HCT116 (cell line): ENCODE measurements around the gene AACS. TPM values are rescaled to one million over a fixed set of nuclear protein-coding genes. Genes with fewer than 3 reads are reported as not detected.

ENCODE experiments used
- ATAC-seq: fragments of 200-7000 bp; cut with Tn5 transposase; 2 replicates; pipeline ENCODE4 v1.9.1; 2020; ENCODE audit warnings: mild to moderate bottlenecking, moderate library complexity
- BruUV-seq: library from RNA; stranded (reverse); fragments of 400-500 nt; replicated peaks from 2 replicates; lab custom pipeline; 2021; lab: Mats Ljungman, UMichigan
- CTCF ChIA-PET: fragments of 300-600 bp; sonication (Branson Sonifier 250); formaldehyde crosslinking; loops from one replicate; lab custom pipeline; 2021; ENCODE audit warnings: antibody characterized with exemption; lab: Charles Lee
- POLR2A ChIA-PET: fragments of 300-600, 350-600 bp; sonication (Branson Sonifier 250); formaldehyde crosslinking; loops from one replicate; lab custom pipeline; 2021; ENCODE audit warnings: antibody characterized with exemption; lab: Charles Lee
- RAD21 ChIA-PET, 2 experiments: fragments of 300-600 bp; sonication (Branson Sonifier 250); formaldehyde crosslinking; loops; one replicate each; lab custom pipeline; 2023; ENCODE audit warnings: low total read pairs in 2 of 2; ENCODE audit not compliant: uncharacterized antibody in 2 of 2, unreplicated experiment in 2 of 2, low non-redundant PET in 1 of 2; lab: Charles Lee
- DNase-seq: peaks from one replicate; pipeline ENCODE4 v3.0.0-alpha.2; 2010; ENCODE audit warnings: low read depth, low spot score
- H2AFZ ChIP-seq: fragments of 200-600 bp; shearing (Covaris generic), sonication (generic); 2 replicates; pipeline ENCODE4 v1.6.1; 2017; ENCODE audit warnings: low read depth, mixed run types, mixed read lengths, antibody characterized with exemption, low read length; ENCODE audit not compliant: poor library complexity, severe bottlenecking
- H3K27ac ChIP-seq: 2 replicates; pipeline ENCODE4 v1.5.1; 2012; ENCODE audit warnings: low read depth, low read length
- H3K27me3 ChIP-seq: fragments of 200-600 bp; sonication (generic); 2 replicates; pipeline ENCODE4 v1.6.1; 2016; ENCODE audit warnings: mixed run types, low read length, mixed read lengths; ENCODE audit not compliant: insufficient read depth
- H3K36me3 ChIP-seq, 2 experiments: fragments of 200-500 bp in 1 of 2; fragments of 200-600 bp in 1 of 2; sonication (Bioruptor generic) in 1 of 2; sonication (generic) in 1 of 2; 2 replicates each; pipeline versions ENCODE4 v1.5.1 to v1.6.1; 2014 to 2016; ENCODE audit warnings: low read length in 2 of 2, inconsistent platforms in 1 of 2, mixed read lengths in 1 of 2, mixed run types in 1 of 2; ENCODE audit not compliant: insufficient read depth in 2 of 2, control insufficient read depth in 1 of 2
- H3K4me1 ChIP-seq, 2 experiments: fragments of 200-600 bp in 1 of 2; sonication (generic) in 1 of 2; 2 replicates each; pipeline versions ENCODE4 v1.5.1 to v1.6.1; 2012 to 2017; ENCODE audit warnings: low read length in 2 of 2, inconsistent platforms in 1 of 2, mild to moderate bottlenecking in 1 of 2, mixed read lengths in 1 of 2, mixed run types in 1 of 2, moderate library complexity in 1 of 2; ENCODE audit not compliant: insufficient read depth in 2 of 2, control insufficient read depth in 1 of 2
- H3K4me2 ChIP-seq: fragments of 200-600 bp; sonication (generic); 2 replicates; pipeline ENCODE4 v1.6.1; 2017; ENCODE audit warnings: mixed run types, low read length, mixed read lengths
- H3K4me3 ChIP-seq, 2 experiments: fragments of 200-600 bp in 1 of 2; sonication (generic) in 1 of 2; replicated peaks in 1 of 2; 2 replicates each; pipeline ENCODE4 v1.5.1; 2011 to 2016; ENCODE audit warnings: low read length in 2 of 2, control low read depth in 1 of 2, low read depth in 1 of 2, mild to moderate bottlenecking in 1 of 2, mixed read lengths in 1 of 2, mixed run types in 1 of 2
- H3K79me2 ChIP-seq: fragments of 200-600 bp; sonication (generic); 2 replicates; pipeline ENCODE4 v1.6.1; 2017; ENCODE audit warnings: mild to moderate bottlenecking, mixed run types, low read length, moderate library complexity, mixed read lengths; ENCODE audit not compliant: insufficient read depth
- H3K9ac ChIP-seq: fragments of 200-600 bp; sonication (generic); 2 replicates; pipeline ENCODE4 v1.6.1; 2016; ENCODE audit warnings: low read length, mixed read lengths
- H3K9me2 ChIP-seq: fragments of 200-600 bp; sonication (generic), shearing (Covaris generic); 2 replicates; pipeline ENCODE4 v1.6.1; 2017; ENCODE audit warnings: mixed run types, mild to moderate bottlenecking, moderate library complexity; ENCODE audit not compliant: insufficient read depth
- H3K9me3 ChIP-seq, 2 experiments: fragments of 200-500 bp in 1 of 2; fragments of 200-600 bp in 1 of 2; sonication (Bioruptor generic) in 1 of 2; sonication (generic) in 1 of 2; 2 replicates each; pipeline ENCODE4 v1.6.1; 2014 to 2017; ENCODE audit warnings: low read length in 2 of 2, mixed read lengths in 2 of 2, inconsistent platforms in 1 of 2, low read depth in 1 of 2, mild to moderate bottlenecking in 1 of 2, mixed run types in 1 of 2, moderate library complexity in 1 of 2; ENCODE audit not compliant: control insufficient read depth in 1 of 2, insufficient read depth in 1 of 2
- H4K20me1 ChIP-seq: fragments of 200-600 bp; sonication (generic), shearing (Covaris generic); 2 replicates; pipeline ENCODE4 v1.6.1; 2017; ENCODE audit warnings: mixed run types, mild to moderate bottlenecking, moderate library complexity; ENCODE audit not compliant: insufficient read depth
- ATF3 ChIP-seq: IDR thresholded peaks from 2 replicates; pipeline ENCODE4 v1.6.1; 2012
- CEBPB ChIP-seq: IDR thresholded peaks from 2 replicates; pipeline ENCODE4 v1.6.1; 2012; ENCODE audit warnings: low read depth
- EGR1 ChIP-seq: IDR thresholded peaks from 2 replicates; pipeline ENCODE4 v1.6.1; 2012; ENCODE audit warnings: low read depth
- ELF1 ChIP-seq: IDR thresholded peaks from 2 replicates; pipeline ENCODE4 v1.6.1; 2012; ENCODE audit warnings: low read depth, borderline replicate concordance
- EZH2 ChIP-seq: fragments of 200-600 bp; sonication (generic); IDR thresholded peaks from 2 replicates; pipeline ENCODE4 v1.6.1; 2017; ENCODE audit warnings: antibody characterized with exemption, mixed run types
- EZH2phosphoT487 ChIP-seq: fragments of 200-600 bp; IDR thresholded peaks from 2 replicates; pipeline ENCODE4 v1.6.1; 2018; ENCODE audit warnings: antibody characterized with exemption, borderline replicate concordance
- FOSL1 ChIP-seq: IDR thresholded peaks from 2 replicates; pipeline ENCODE4 v1.6.1; 2012; ENCODE audit warnings: low read depth
- MAX ChIP-seq: IDR thresholded peaks from 2 replicates; pipeline ENCODE4 v1.6.1; 2012
- POLR2A ChIP-seq: IDR thresholded peaks from 2 replicates; pipeline ENCODE4 v1.7.0; 2011; ENCODE audit warnings: borderline replicate concordance; ENCODE audit not compliant: insufficient read depth, insufficient read length; ENCODE audit errors: extremely low read depth
- POLR2AphosphoS5 ChIP-seq: IDR thresholded peaks from 2 replicates; pipeline ENCODE4 v1.6.1; 2011; ENCODE audit warnings: mild to moderate bottlenecking, low read depth, low read length, moderate library complexity
- RAD21 ChIP-seq: IDR thresholded peaks from 2 replicates; pipeline ENCODE4 v1.6.1; 2012; ENCODE audit warnings: low read depth, mild to moderate bottlenecking
- SP1 ChIP-seq: IDR thresholded peaks from 2 replicates; pipeline ENCODE4 v1.6.1; 2012; ENCODE audit warnings: low read depth
- SRF ChIP-seq: IDR thresholded peaks from 2 replicates; pipeline ENCODE4 v1.6.1; 2012; ENCODE audit warnings: low read depth
- YY1 ChIP-seq: IDR thresholded peaks from 2 replicates; pipeline ENCODE4 v1.6.1; 2011; ENCODE audit warnings: low read length, low read depth, moderate library complexity, mild to moderate bottlenecking; ENCODE audit not compliant: insufficient replicate concordance; ENCODE audit errors: extremely low read depth
- ZBTB33 ChIP-seq: IDR thresholded peaks from 2 replicates; pipeline ENCODE4 v1.6.1; 2011; ENCODE audit warnings: mild to moderate bottlenecking, low read length, moderate library complexity; ENCODE audit not compliant: insufficient replicate concordance; ENCODE audit errors: extremely low read depth
- ZFX ChIP-seq: fragments of 450-650 bp; IDR thresholded peaks from 2 replicates; pipeline ENCODE4 v1.6.1; 2017
- ZNF274 ChIP-seq: fragments of 200-500 bp; sonication (Bioruptor generic); IDR thresholded peaks from 2 replicates; pipeline ENCODE4 v1.6.1; 2014; ENCODE audit warnings: mild to moderate bottlenecking, low read depth, low read length, inconsistent platforms
- intact Hi-C: fragments of 100-400 bp; cut with micrococcal nuclease; formaldehyde crosslinking; loops from 2 replicates; pipeline ENCODE4 v1.10.0; 2022
- total RNA-seq: library from RNA; stranded (reverse); gene quantifications from one replicate; pipeline ENCODE4 v1.2.1, GENCODE V29; 2021; ENCODE audit not compliant: unreplicated experiment

AACS gene
- total RNA-seq, 1 experiment from 2014 or later = 16.0 TPM

DNA sequence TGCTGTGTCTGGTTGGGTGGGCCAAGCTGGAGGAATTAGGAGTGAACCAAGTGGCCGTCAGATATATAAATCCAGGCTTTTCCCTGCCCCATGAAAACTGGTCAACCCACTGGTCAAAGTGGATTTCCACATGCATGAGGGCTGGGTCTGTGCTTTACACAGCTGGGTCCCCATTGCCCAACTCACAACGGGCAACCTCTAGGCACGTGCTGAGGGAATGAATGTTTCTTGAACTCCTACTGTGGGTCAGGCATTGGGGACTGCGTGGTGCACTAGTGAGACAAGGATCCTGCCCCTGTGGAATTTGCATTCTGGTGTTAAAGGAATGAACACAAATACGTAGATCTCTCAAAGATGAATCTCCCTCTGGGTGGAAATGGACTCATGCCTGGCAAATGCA, 7.5 kb upstream of the AACS start:
- Histone ChIP-seq H3K36me3 (no peaks in the 10 kb centered on the region), H3K9me2 (no peaks in the 10 kb centered on the region), H4K20me1 (no peaks in the 10 kb centered on the region), H2AFZ (no peak overlapping the region), H3K9ac (no peak overlapping the region), H3K79me2 (no peaks in the 10 kb centered on the region), H3K4me1 (no peaks in the 10 kb centered on the region), H3K27me3 (no peaks in the 10 kb centered on the region)
- ATAC-seq (no peak), DNase-seq (no peak)
- ChIA-PET POLR2A (no interaction called here), CTCF (no interaction called here), RAD21 (no interaction called here)
- intact Hi-C loops = no loop called here
- no TSS peak for BruUV-seq
- TF ChIP-seq FOSL1 (no peak), YY1 (no peak), MAX (no peak), EZH2 (no peak), EZH2phosphoT487 (no peak), SP1 (no peak), ATF3 (no peak), ELF1 (no peak), ZBTB33 (no peak), EGR1 (no peak), POLR2A (no peak), RAD21 (no peak), POLR2AphosphoS5 (no peak), CEBPB (no peak), ZNF274 (no peak), ZFX (no peak), SRF (no peak)
- TF ChIP-seq, all 23 proteins: peak for 0
- no peak overlapping the region for H3K4me2 ChIP-seq
- H3K27ac ChIP-seq = no peak overlapping the region
- no peak overlapping the region for H3K4me3 ChIP-seq
- H3K9me3 ChIP-seq = no peaks in the 10 kb centered on the region
